Liver (tissue), 9 donors: ENCODE data around the gene PRDM9. TPM values are rescaled to one million over a fixed set of nuclear protein-coding genes. Genes with fewer than 3 reads are reported as not detected.

Experiments used
- DNase-seq: peaks from one replicate; pipeline ENCODE4 v3.0.0-alpha.2; 2017; ENCODE audit warnings: low spot score
- H3K27ac ChIP-seq, 2 donors: one replicate each; pipeline ENCODE4 v1.7.0; 2013; ENCODE audit warnings: inconsistent platforms in 2 of 2, low read length in 2 of 2, control low read depth in 1 of 2, low read depth in 1 of 2, mild to moderate bottlenecking in 1 of 2
- H3K27me3 ChIP-seq, 4 donors: one replicate each; pipeline versions ENCODE4 v1.6.1 to v1.7.0; 2013; ENCODE audit warnings: low read length in 3 of 4, inconsistent platforms in 1 of 4, mild to moderate bottlenecking in 1 of 4, moderate library complexity in 1 of 4; ENCODE audit not compliant: control insufficient read depth in 4 of 4, insufficient read depth in 4 of 4
- H3K36me3 ChIP-seq, 4 donors: one replicate each; pipeline versions ENCODE4 v1.6.1 to v1.7.0; 2013; ENCODE audit warnings: low read length in 3 of 4, mild to moderate bottlenecking in 3 of 4, low read depth in 1 of 4, moderate library complexity in 1 of 4; ENCODE audit not compliant: control insufficient read depth in 4 of 4, insufficient read depth in 3 of 4
- H3K4me1 ChIP-seq, 4 donors: one replicate each; pipeline versions ENCODE4 v1.6.1 to v1.7.0; 2013; ENCODE audit warnings: low read length in 3 of 4, mild to moderate bottlenecking in 3 of 4, moderate library complexity in 1 of 4; ENCODE audit not compliant: control insufficient read depth in 4 of 4, insufficient read depth in 4 of 4
- H3K4me3 ChIP-seq, 3 donors: one replicate each; pipeline versions ENCODE4 v1.6.1 to v1.7.0; 2013; ENCODE audit warnings: low read length in 3 of 3, control low read depth in 1 of 3, low read depth in 1 of 3, mild to moderate bottlenecking in 1 of 3
- H3K9ac ChIP-seq, 2 donors: one replicate each; pipeline ENCODE4 v1.7.0; 2013; ENCODE audit warnings: low read length in 2 of 2, mild to moderate bottlenecking in 2 of 2, moderate library complexity in 2 of 2, control low read depth in 1 of 2, low read depth in 1 of 2
- H3K9me3 ChIP-seq, 4 donors: one replicate each; pipeline versions ENCODE4 v1.6.1 to v1.7.0; 2013; ENCODE audit warnings: low read length in 3 of 4; ENCODE audit not compliant: control insufficient read depth in 4 of 4
- EGR1 ChIP-seq, 2 donors: IDR thresholded peaks; 2 replicates each; pipeline ENCODE4 v1.6.1; 2016 to 2018; ENCODE audit warnings: antibody characterized with exemption in 2 of 2, low read depth in 2 of 2
- FOXA1 ChIP-seq: IDR thresholded peaks from 2 replicates; pipeline ENCODE4 v1.6.1; 2016; ENCODE audit warnings: antibody characterized with exemption
- FOXA2 ChIP-seq: IDR thresholded peaks from 2 replicates; pipeline ENCODE4 v1.6.1; 2016; ENCODE audit warnings: antibody characterized with exemption
- HNF4A ChIP-seq, 2 donors: conservative IDR thresholded peaks; 2 replicates each; pipeline ENCODE4 v1.6.1; 2016; ENCODE audit warnings: antibody characterized with exemption in 2 of 2, mild to moderate bottlenecking in 2 of 2
- HNF4G ChIP-seq: IDR thresholded peaks from 2 replicates; pipeline ENCODE4 v1.6.1; 2016; ENCODE audit warnings: antibody characterized with exemption
- JUND ChIP-seq, 2 donors: IDR thresholded peaks; 2 replicates each; pipeline ENCODE4 v1.6.1; 2016; ENCODE audit warnings: antibody characterized with exemption in 2 of 2
- NR2F2 ChIP-seq: IDR thresholded peaks from 2 replicates; pipeline ENCODE4 v1.6.1; 2016; ENCODE audit warnings: antibody characterized with exemption
- RAD21 ChIP-seq, 2 donors: IDR thresholded peaks; 2 replicates each; pipeline ENCODE4 v1.6.1; 2016; ENCODE audit warnings: antibody characterized with exemption in 2 of 2, mild to moderate bottlenecking in 2 of 2
- RXRA ChIP-seq, 2 donors: IDR thresholded peaks; 2 replicates each; pipeline ENCODE4 v1.6.1; 2017 to 2018; ENCODE audit warnings: antibody characterized with exemption in 2 of 2, mild to moderate bottlenecking in 1 of 2
- SP1 ChIP-seq: IDR thresholded peaks from 2 replicates; pipeline ENCODE4 v1.6.1; 2018; ENCODE audit warnings: antibody characterized with exemption, mild to moderate bottlenecking
- TAF1 ChIP-seq: conservative IDR thresholded peaks from 2 replicates; pipeline ENCODE4 v1.6.1; 2016; ENCODE audit warnings: antibody characterized with exemption, mild to moderate bottlenecking
- YY1 ChIP-seq: IDR thresholded peaks from 2 replicates; pipeline ENCODE4 v1.6.1; 2016; ENCODE audit warnings: antibody characterized with exemption, mild to moderate bottlenecking
- WGBS: extraction: QIAGEN DNeasy Blood & Tissue Kit; methylation state at CpG from one replicate; pipeline ENCODE4 v1.1.7; 2013; 5-methylcytosine and 5-hydroxymethylcytosine counted together
- polyA plus RNA-seq, 2 donors: library from polyadenylated mRNA; stranded (reverse) in 1 of 2; unstranded in 1 of 2; fragments of 200-250 nt in 1 of 2; fragments of >200 nt in 1 of 2; fragmentation: Nextera tagmentation in 1 of 2; extraction: Ambion mirVana in 1 of 2; gene quantifications; one replicate each; pipeline versions ENCODE4 v1.2.1 to v1.2.3, GENCODE V29; 2013 to 2015
- total RNA-seq, 2 donors: library from RNA; depleted of rRNA; stranded (reverse); fragments of >200 nt; gene quantifications; one replicate each; pipeline ENCODE4 v1.2.3, GENCODE V29; 2014
- TF ChIP-seq, protein P1 (sequence below): IDR thresholded peaks from 2 replicates; pipeline ENCODE4 v1.6.1; 2016; ENCODE audit warnings: antibody characterized with exemption, mild to moderate bottlenecking
- TF ChIP-seq, protein P2 (sequence below): IDR thresholded peaks from 2 replicates; pipeline ENCODE4 v1.6.1; 2016; ENCODE audit warnings: antibody characterized with exemption
- TF ChIP-seq, protein P3 (sequence below): IDR thresholded peaks from 2 replicates; pipeline ENCODE4 v1.6.1; 2016; ENCODE audit warnings: antibody characterized with exemption
- donor health status: healthy.
- donor health status: healthy.
- donor health status: healthy.
- donor health status: healthy.
- donor health status: healthy.

Gene PRDM9
- total and polyA plus RNA-seq, 4 donors, result not detected

DNA sequence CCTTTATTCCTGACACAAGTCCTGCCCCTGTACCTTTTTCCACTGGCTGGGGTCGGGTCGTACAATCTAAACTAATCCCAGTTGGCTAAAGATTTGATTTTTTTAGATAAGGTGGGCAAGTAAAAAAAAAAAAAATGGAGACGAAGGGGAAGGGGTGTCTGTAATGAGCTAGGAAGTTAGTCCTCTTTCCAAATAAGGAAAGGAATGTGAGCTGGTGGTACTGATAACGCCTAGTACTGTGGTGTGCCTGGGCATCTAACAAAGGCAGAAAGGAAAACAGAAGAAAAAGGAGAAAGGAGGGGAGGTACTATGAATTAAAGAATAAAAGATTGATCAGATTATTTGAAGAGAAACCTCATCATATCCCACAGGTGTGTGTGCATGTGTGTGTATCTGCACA is 21.3 kb downstream of the PRDM9 start:
- H3K36me3 ChIP-seq, result no peaks in the 10 kb centered on the region
- H3K9ac ChIP-seq, result no peak overlapping the region
- H3K9me3 ChIP-seq, result peaks cover 0 to 5% (median 0%) of the 10 kb centered on the region in 4 donors
- 45% methylated on average over 4 of the region's 4 CpGs for WGBS
- no peak overlapping the region for H3K4me3 ChIP-seq
- no peak overlapping the region for H3K27ac ChIP-seq
- no peaks in the 10 kb centered on the region for H3K27me3 ChIP-seq
- no peaks in the 10 kb centered on the region for H3K4me1 ChIP-seq
- no peak for DNase-seq
- no peak for TF ChIP-seq FOXA1
- no peak for TF ChIP-seq HNF4G
- no peak for TF ChIP-seq HNF4A (conservative IDR thresholded peaks at IDR 0.05)
- TF ChIP-seq, protein P1, sequence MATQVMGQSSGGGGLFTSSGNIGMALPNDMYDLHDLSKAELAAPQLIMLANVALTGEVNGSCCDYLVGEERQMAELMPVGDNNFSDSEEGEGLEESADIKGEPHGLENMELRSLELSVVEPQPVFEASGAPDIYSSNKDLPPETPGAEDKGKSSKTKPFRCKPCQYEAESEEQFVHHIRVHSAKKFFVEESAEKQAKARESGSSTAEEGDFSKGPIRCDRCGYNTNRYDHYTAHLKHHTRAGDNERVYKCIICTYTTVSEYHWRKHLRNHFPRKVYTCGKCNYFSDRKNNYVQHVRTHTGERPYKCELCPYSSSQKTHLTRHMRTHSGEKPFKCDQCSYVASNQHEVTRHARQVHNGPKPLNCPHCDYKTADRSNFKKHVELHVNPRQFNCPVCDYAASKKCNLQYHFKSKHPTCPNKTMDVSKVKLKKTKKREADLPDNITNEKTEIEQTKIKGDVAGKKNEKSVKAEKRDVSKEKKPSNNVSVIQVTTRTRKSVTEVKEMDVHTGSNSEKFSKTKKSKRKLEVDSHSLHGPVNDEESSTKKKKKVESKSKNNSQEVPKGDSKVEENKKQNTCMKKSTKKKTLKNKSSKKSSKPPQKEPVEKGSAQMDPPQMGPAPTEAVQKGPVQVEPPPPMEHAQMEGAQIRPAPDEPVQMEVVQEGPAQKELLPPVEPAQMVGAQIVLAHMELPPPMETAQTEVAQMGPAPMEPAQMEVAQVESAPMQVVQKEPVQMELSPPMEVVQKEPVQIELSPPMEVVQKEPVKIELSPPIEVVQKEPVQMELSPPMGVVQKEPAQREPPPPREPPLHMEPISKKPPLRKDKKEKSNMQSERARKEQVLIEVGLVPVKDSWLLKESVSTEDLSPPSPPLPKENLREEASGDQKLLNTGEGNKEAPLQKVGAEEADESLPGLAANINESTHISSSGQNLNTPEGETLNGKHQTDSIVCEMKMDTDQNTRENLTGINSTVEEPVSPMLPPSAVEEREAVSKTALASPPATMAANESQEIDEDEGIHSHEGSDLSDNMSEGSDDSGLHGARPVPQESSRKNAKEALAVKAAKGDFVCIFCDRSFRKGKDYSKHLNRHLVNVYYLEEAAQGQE, result no peak
- TF ChIP-seq, protein P2, sequence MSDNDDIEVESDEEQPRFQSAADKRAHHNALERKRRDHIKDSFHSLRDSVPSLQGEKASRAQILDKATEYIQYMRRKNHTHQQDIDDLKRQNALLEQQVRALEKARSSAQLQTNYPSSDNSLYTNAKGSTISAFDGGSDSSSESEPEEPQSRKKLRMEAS, result no peak
- TF ChIP-seq TAF1, result no peak
- TF ChIP-seq, protein P3, sequence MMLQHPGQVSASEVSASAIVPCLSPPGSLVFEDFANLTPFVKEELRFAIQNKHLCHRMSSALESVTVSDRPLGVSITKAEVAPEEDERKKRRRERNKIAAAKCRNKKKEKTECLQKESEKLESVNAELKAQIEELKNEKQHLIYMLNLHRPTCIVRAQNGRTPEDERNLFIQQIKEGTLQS, result no peak
- TF ChIP-seq EGR1 (IDR thresholded peaks at IDR 0.05; ENCODE audit: low read depth in 2 of 2), result no peak

DNA sequence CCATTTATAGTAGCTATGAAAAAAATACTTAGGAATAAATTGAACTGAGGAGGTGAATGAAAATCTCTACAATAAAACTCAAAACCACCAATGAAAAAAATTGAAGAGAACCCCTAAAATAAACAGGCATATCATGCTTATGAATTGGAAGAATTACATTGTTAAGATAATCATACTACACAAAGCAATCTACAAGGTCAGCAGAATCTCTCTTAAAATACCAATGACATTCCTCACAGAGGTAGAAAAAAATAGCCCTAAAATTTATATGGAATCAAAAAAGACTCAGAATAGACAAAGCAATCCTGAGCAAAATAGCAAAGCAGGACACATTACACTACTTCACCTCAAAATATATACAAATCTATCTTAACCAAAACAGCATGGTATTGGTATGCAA is 23.2 kb downstream of the PRDM9 start:
- no peak for DNase-seq
- Histone ChIP-seq H3K27ac (no peak overlapping the region), H3K9me3 (peaks cover 0 to 5% (median 0%) of the 10 kb centered on the region in 4 donors), H3K9ac (no peak overlapping the region), H3K27me3 (no peaks in the 10 kb centered on the region), H3K36me3 (no peaks in the 10 kb centered on the region), H3K4me3 (no peak overlapping the region), H3K4me1 (no peaks in the 10 kb centered on the region)
- no peak for TF ChIP-seq RAD21 (IDR thresholded peaks at IDR 0.05)
- TF ChIP-seq, protein P2, result no peak
- TF ChIP-seq SP1, result no peak
- no peak for TF ChIP-seq FOXA2
- TF ChIP-seq HNF4G, result no peak
- TF ChIP-seq RXRA (IDR thresholded peaks at IDR 0.05), result no peak
- TF ChIP-seq JUND (IDR thresholded peaks at IDR 0.05), result no peak
- TF ChIP-seq TAF1, result no peak
- TF ChIP-seq FOXA1, result no peak
- no peak for TF ChIP-seq NR2F2
- no peak for TF ChIP-seq EGR1 (IDR thresholded peaks at IDR 0.05; ENCODE audit: low read depth in 2 of 2)
- no peak for TF ChIP-seq YY1

DNA sequence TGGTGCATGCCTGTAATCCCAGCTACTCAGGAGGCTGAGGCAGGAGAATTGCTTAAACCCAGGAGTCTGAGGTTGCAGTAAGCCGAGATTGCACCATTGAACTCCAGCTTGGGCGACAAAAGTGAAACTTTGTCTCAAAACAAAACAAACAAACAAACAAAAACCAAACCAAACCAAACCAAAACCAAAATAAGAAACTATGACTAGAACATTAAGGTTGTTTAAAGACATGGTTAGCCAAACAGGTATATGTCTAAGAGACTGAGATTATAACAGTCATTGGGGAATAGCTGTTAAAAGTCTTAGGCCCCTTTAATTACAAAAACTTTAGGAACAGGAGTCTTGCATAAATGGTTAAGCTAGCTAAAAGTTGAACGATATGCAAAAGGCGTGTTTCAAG is 63.6 kb downstream of the PRDM9 start:
- TF ChIP-seq JUND (IDR thresholded peaks at IDR 0.05), result no peak
- WGBS, result 74% methylated on average over 4 of the region's 4 CpGs

More for the DNA sequence above, 63.6 kb downstream of the PRDM9 start:
- H3K36me3 ChIP-seq, result no peaks in the 10 kb centered on the region
- H3K27ac ChIP-seq, result no peak overlapping the region
- no peaks in the 10 kb centered on the region for H3K27me3 ChIP-seq
- no peaks in the 10 kb centered on the region for H3K4me1 ChIP-seq
- no peaks in the 10 kb centered on the region for H3K9me3 ChIP-seq
- no peak for DNase-seq
- no peak overlapping the region for H3K9ac ChIP-seq
- H3K4me3 ChIP-seq, result no peak overlapping the region
